ENCODE results near the gene SMYD1. TPM values are rescaled to one million over a fixed set of nuclear protein-coding genes. Genes with fewer than 3 reads are reported as not detected.

SMYD1 gene
- total RNA-seq, 3 donors from 2014 or later: not detected

DNA sequence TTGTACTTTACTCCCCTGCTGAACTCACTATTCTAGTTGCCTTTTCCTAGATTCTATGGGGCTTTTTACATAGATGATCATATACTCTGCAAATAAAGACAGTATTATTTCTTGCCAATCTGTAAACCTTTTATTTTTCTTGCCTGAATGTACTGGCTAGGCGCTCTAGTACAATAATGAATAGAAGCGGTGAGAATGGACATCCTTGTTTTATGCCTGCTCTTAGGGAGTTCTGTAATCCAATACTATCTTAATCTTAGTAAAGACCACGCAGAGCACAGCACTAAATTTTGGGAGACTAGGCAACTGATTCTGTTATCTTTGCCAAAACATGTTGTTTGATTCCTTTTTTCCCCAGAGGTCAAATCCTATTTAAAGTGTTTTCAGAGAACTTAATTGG, 19.1 kb upstream of the SMYD1 start:
- Mint-ChIP-seq H3K9me3 (no peaks in the 10 kb centered on the region), H3K36me3 (ENCODE audit: insufficient read depth) (peaks cover 12% of the 10 kb centered on the region), H3K4me3 (no peak overlapping the region), H3K4me1 (ENCODE audit: low read depth) (peaks cover 46% of the 10 kb centered on the region), H3K27me3 (ENCODE audit: low read depth) (no peaks in the 10 kb centered on the region)
- no peak for ATAC-seq
- no peak for DNase-seq

DNA sequence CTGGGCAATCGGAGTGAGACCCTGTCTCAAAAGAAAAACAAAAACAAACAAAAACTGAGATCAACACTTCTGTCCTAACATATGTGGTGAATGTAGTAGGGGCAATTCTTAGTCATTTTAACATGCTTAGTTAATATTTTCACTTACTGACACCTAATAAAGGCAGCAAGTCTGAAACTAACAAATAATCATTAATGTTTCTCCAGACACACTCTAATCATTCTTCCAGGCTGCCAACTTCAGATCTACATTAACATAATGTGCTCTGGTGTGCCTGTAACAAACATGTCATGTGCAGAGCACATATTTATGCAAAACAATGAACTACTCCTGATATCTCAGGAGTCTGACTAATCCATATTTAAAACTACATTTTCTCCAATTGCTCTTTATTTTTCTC, 18.0 kb upstream of the SMYD1 start:
- peaks cover 55% of the 10 kb centered on the region for H3K4me1 Mint-ChIP-seq (ENCODE audit: low read depth)
- H3K9me3 Mint-ChIP-seq: no peaks in the 10 kb centered on the region
- ATAC-seq (no peak), DNase-seq (no peak)
- H3K4me3 Mint-ChIP-seq: no peak overlapping the region
- peaks cover 10% of the 10 kb centered on the region for H3K36me3 Mint-ChIP-seq (ENCODE audit: insufficient read depth)
- no peaks in the 10 kb centered on the region for H3K27me3 Mint-ChIP-seq (ENCODE audit: low read depth)

GRCh38 chr2:88051792-88052191, 15.8 kb upstream of the SMYD1 start:
- Mint-ChIP-seq H3K9me3 (no peaks in the 10 kb centered on the region), H3K4me1 (ENCODE audit: low read depth) (peaks cover 61% of the 10 kb centered on the region), H3K4me3 (no peak overlapping the region), H3K36me3 (ENCODE audit: insufficient read depth) (peaks cover 15% of the 10 kb centered on the region), H3K27me3 (ENCODE audit: low read depth) (no peaks in the 10 kb centered on the region)
- no peak for ATAC-seq
- DNase-seq: no peak

GRCh38 chr2:88053296-88053695, 14.3 kb upstream of the SMYD1 start:
- Mint-ChIP-seq H3K27me3 (ENCODE audit: low read depth) (no peaks in the 10 kb centered on the region), H3K36me3 (ENCODE audit: insufficient read depth) (peaks cover 15% of the 10 kb centered on the region), H3K9me3 (no peaks in the 10 kb centered on the region), H3K4me1 (ENCODE audit: low read depth) (peaks cover 71% of the 10 kb centered on the region), H3K4me3 (peak overlapping the region; percentile 97)
- DNase-seq: no peak
- ATAC-seq: no peak

GRCh38 chr2:88053934-88054781, 13.5 kb upstream of the SMYD1 start:
- DNase-seq: no peak
- H3K4me3 Mint-ChIP-seq: peak overlapping the region; percentile 97
- peaks cover 15% of the 10 kb centered on the region for H3K36me3 Mint-ChIP-seq (ENCODE audit: insufficient read depth)
- ATAC-seq: no peak
- no peaks in the 10 kb centered on the region for H3K27me3 Mint-ChIP-seq (ENCODE audit: low read depth)
- H3K9me3 Mint-ChIP-seq: no peaks in the 10 kb centered on the region
- peaks cover 66% of the 10 kb centered on the region for H3K4me1 Mint-ChIP-seq (ENCODE audit: low read depth)

DNA sequence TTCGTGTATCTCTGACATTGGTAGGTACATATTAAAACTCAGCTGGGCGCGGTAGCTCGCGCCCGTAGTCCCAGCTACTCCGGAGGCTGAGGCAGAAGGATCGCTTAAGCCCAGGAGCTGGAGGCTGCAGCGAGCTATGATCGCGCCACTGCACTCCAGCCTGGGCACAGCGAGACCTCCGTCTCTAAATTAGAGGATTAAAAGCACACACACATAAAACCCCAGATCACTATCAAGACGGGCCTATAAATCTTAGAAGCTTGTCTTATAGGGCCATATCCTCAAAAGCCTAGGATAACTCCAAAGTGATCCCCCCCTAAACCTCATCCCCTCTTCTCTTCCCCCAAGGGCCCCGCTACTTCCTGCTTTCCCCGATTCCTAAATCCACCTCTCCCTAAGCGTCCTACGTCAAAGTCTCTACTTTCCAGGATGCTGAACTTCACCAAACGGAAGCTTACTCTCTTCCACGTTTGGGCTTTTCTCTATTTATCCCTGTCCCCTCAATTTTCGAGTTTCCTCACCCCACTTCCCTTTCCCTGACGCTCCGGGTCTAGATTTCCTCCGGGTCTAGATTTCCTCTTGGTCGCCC, 12.7 kb upstream of the SMYD1 start:
- Mint-ChIP-seq H3K9me3 (no peaks in the 10 kb centered on the region), H3K27me3 (ENCODE audit: low read depth) (no peaks in the 10 kb centered on the region), H3K4me3 (peak overlapping the region; percentile 97), H3K36me3 (ENCODE audit: insufficient read depth) (peaks cover 15% of the 10 kb centered on the region), H3K4me1 (ENCODE audit: low read depth) (peaks cover 63% of the 10 kb centered on the region)
- DNase-seq (no peak), ATAC-seq (no peak)

DNA sequence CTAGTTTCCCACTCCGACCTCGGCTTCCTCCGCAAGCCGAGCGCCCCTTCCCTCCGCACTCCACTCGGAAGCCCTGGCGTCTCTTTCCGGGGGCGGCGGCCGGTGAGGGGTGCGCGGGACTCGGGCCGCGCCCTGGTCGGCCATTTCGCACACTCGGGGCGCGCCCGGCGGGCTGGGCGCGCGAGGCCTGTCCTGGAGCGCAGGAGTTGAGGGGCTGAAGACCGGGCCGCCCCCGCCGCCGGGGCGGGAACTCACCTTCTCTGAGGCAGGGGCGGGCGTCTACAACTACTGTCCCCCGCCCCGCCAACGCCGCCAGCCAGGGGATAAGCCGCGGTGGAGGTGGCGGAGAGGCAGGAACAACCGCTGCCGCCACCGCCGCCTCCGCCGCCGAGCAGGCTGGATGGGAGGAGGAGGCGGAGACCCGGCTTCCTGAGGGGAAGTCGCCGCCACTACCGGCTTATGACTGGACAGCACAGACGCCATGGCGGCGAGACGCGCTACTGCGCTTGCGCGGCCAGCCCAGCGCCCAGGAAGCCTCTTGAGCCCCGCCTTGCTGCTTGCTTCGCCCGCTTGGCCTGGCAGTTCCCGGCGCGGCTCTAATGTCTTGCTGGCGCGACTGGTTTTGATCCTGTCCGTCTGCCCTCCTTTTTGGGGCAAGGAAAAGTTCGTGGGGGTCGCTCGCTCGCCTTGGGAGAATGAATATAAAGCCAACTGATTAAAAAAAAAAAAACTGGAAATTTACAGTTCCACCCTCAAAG, 12.1 kb upstream of the SMYD1 start, which contains the start of gene KRCC1:
Gene KRCC1 (minus strand): TSS at position 413 of the 758 bp plus-strand sequence. CDS start 27,220 bp downstream, outside the sequence.
- Mint-ChIP-seq H3K27me3 (ENCODE audit: low read depth) (no peaks in the 10 kb centered on the region), H3K36me3 (ENCODE audit: insufficient read depth) (peaks cover 12% of the 10 kb centered on the region), H3K9me3 (no peaks in the 10 kb centered on the region), H3K4me1 (ENCODE audit: low read depth) (peaks cover 60% of the 10 kb centered on the region), H3K4me3 (peak within 1 kb of the TSS; percentile 97)
- DNase-seq (peak; percentile 91), ATAC-seq (peak; percentile 97)

DNA sequence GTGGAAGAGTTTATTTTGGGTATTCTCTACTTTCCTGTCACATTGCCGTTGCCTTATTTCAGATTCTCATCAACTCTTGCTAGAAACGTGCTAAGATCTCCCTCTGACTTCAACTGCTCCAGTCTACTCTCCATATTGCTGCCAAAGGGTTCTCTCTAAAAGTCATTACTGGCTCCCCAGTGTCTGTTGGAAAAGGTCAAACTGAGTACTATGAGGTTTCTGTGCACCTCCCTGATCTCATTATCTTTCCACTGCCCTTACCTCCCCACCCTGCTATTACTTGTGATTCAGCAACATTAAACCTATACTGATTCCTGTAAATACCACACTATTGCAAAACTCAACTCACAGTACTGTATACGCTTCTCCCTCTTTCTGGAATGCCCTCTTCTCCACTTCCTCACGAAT, 10.2 kb upstream of the SMYD1 start:
- H3K9me3 Mint-ChIP-seq: no peaks in the 10 kb centered on the region
- H3K36me3 Mint-ChIP-seq (ENCODE audit: insufficient read depth): peaks cover 11% of the 10 kb centered on the region
- no peak for ATAC-seq
- H3K4me1 Mint-ChIP-seq (ENCODE audit: low read depth): peaks cover 48% of the 10 kb centered on the region
- H3K27me3 Mint-ChIP-seq (ENCODE audit: low read depth): no peaks in the 10 kb centered on the region
- H3K4me3 Mint-ChIP-seq: no peak overlapping the region
- DNase-seq: no peak

- no peak for DNase-seq
- H3K4me1 Mint-ChIP-seq (ENCODE audit: low read depth): peaks cover 42% of the 10 kb centered on the region
- H3K4me3 Mint-ChIP-seq: no peak overlapping the region
- peaks cover 8% of the 10 kb centered on the region for H3K36me3 Mint-ChIP-seq (ENCODE audit: insufficient read depth)
- H3K9me3 Mint-ChIP-seq: no peaks in the 10 kb centered on the region
- ATAC-seq: no peak
- H3K27me3 Mint-ChIP-seq (ENCODE audit: low read depth): no peaks in the 10 kb centered on the region
These were observed 9.4 kb upstream of the SMYD1 start for GRCh38 chr2:88058191-88058590.

GRCh38 chr2:88059979-88060906, 7.4 kb upstream of the SMYD1 start:
- ATAC-seq: peak; percentile 18 to 28

DNA sequence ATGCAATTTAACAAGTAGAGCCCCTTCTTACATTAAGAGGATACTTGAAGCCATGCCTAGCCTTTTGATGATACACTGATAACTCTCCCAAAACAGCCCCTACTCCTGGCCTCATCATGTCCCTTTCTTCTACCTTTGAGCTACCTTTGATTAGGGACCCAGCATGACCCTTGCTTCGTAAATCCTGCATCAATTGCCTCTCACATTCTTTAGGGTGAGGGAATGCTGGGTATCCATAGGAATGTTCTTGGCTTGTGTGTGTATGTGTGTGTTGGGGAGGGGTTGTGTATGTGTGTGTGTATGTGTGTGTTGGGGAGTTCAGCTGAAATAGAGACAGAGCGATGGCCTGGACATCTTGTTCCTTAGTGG, 6.7 kb upstream of the SMYD1 start:
- DNase-seq (no peak), ATAC-seq (no peak)
- no peak overlapping the region for H3K4me3 Mint-ChIP-seq
- H3K4me1 Mint-ChIP-seq (ENCODE audit: low read depth): peaks cover 20% of the 10 kb centered on the region
- H3K36me3 Mint-ChIP-seq (ENCODE audit: insufficient read depth): no peaks in the 10 kb centered on the region
- no peaks in the 10 kb centered on the region for H3K9me3 Mint-ChIP-seq
- no peaks in the 10 kb centered on the region for H3K27me3 Mint-ChIP-seq (ENCODE audit: low read depth)

More at GRCh38 chr2:88059979-88060906, 7.4 kb upstream of the SMYD1 start:
- no peak overlapping the region for H3K4me3 Mint-ChIP-seq
- H3K36me3 Mint-ChIP-seq (ENCODE audit: insufficient read depth): no peaks in the 10 kb centered on the region
- no peaks in the 10 kb centered on the region for H3K9me3 Mint-ChIP-seq
- H3K27me3 Mint-ChIP-seq (ENCODE audit: low read depth): no peaks in the 10 kb centered on the region
- peak; percentile 12 for DNase-seq
- H3K4me1 Mint-ChIP-seq (ENCODE audit: low read depth): peaks cover 22% of the 10 kb centered on the region

GRCh38 chr2:88061295-88061694, 6.3 kb upstream of the SMYD1 start:
- H3K4me1 Mint-ChIP-seq (ENCODE audit: low read depth): peaks cover 16% of the 10 kb centered on the region
- no peaks in the 10 kb centered on the region for H3K27me3 Mint-ChIP-seq (ENCODE audit: low read depth)
- no peak for DNase-seq
- no peaks in the 10 kb centered on the region for H3K9me3 Mint-ChIP-seq
- ATAC-seq: no peak
- H3K4me3 Mint-ChIP-seq: no peak overlapping the region
- no peaks in the 10 kb centered on the region for H3K36me3 Mint-ChIP-seq (ENCODE audit: insufficient read depth)

DNA sequence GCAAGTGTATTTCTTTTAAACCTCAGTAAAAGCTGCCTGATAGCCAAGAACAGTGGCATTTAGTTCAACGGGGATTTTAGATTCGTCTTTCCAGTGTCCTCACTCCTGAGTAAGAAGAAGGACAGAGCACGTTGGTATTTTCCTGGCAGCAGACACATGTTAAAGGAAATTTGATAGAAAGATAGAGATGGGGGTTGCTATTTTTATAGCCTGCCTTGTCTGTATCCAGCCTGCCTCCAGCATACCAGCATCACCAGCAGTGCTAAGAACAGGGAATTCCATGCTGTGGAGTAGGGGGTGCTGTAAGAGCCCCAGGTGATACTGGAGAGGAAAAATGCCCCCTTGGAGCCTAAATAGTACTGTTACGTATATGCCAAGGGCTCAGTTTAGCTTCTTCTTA, 1.1 kb upstream of the SMYD1 start:
- H3K27me3 Mint-ChIP-seq (ENCODE audit: low read depth): peaks cover 2% of the 10 kb centered on the region
- no peaks in the 10 kb centered on the region for H3K4me1 Mint-ChIP-seq (ENCODE audit: low read depth)
- DNase-seq: no peak
- ATAC-seq: no peak
- H3K4me3 Mint-ChIP-seq: no peak overlapping the region
- no peaks in the 10 kb centered on the region for H3K36me3 Mint-ChIP-seq (ENCODE audit: insufficient read depth)
- no peaks in the 10 kb centered on the region for H3K9me3 Mint-ChIP-seq

- Mint-ChIP-seq H3K4me3 (no peak overlapping the region), H3K36me3 (ENCODE audit: insufficient read depth) (no peaks in the 10 kb centered on the region), H3K27me3 (ENCODE audit: low read depth) (peaks cover 2% of the 10 kb centered on the region), H3K4me1 (ENCODE audit: low read depth) (no peaks in the 10 kb centered on the region), H3K9me3 (no peaks in the 10 kb centered on the region)
- no peak for ATAC-seq
- no peak for DNase-seq
These were observed 436 bp upstream of the SMYD1 start for GRCh38 chr2:88067189-88067588.

Measured in activated T-cell treated with anti-CD3 and anti-CD28 coated beads, Interleukin-2, amount 50 U/mL, for 4 hours (primary cell).